GM18858 (cell line): Measurements from ENCODE around the gene CCDC69.
"Not testable (repeated sequence)": the region's sequence is repeated elsewhere in the genome, so short reads cannot be mapped to it uniquely, and the experiment has no call there.

ENCODE experiments used
- ATAC-seq: cut with Tn5 transposase; IDR thresholded peaks from one replicate; pipeline ENCODE4 v1.9.1; 2021; ENCODE audit not compliant: unreplicated experiment

Gene CCDC69

GRCh38 chr5:151248651-151249050 is 24.8 kb upstream of the CCDC69 start:
- ATAC-seq: no peak

- ATAC-seq: no peak
Observed at GRCh38 chr5:151245680-151246219, 21.9 kb upstream of the CCDC69 start.

GRCh38 chr5:151244206-151244605 is 20.3 kb upstream of the CCDC69 start:
- no peak for ATAC-seq

- ATAC-seq: no peak
Observed at GRCh38 chr5:151243564-151243963, 19.7 kb upstream of the CCDC69 start.

- no peak for ATAC-seq
Observed at GRCh38 chr5:151243127-151243526, 19.2 kb upstream of the CCDC69 start.

GRCh38 chr5:151240924-151241635 is 17.2 kb upstream of the CCDC69 start:
- no peak for ATAC-seq

GRCh38 chr5:151240268-151240835 is 16.5 kb upstream of the CCDC69 start:
- ATAC-seq: not testable (repeated sequence)

- ATAC-seq: no peak
Observed at GRCh38 chr5:151239237-151239861, 15.5 kb upstream of the CCDC69 start.

GRCh38 chr5:151238303-151238741 is 14.4 kb upstream of the CCDC69 start:
- peak; percentile 30 for ATAC-seq

GRCh38 chr5:151237685-151238084 is 13.8 kb upstream of the CCDC69 start:
- no peak for ATAC-seq

- ATAC-seq: no peak
Observed at GRCh38 chr5:151236888-151237287, 13.0 kb upstream of the CCDC69 start.

- ATAC-seq: not testable (repeated sequence)
Observed at GRCh38 chr5:151235239-151235571, 11.3 kb upstream of the CCDC69 start.

- peak; percentile 67 for ATAC-seq
Observed at GRCh38 chr5:151234476-151235238, 10.8 kb upstream of the CCDC69 start.

- ATAC-seq: peak; percentile 60
Observed at GRCh38 chr5:151233616-151234085, 9.8 kb upstream of the CCDC69 start.

- ATAC-seq: no peak
Observed at GRCh38 chr5:151231359-151231758, 7.5 kb upstream of the CCDC69 start.

- ATAC-seq: no peak
Observed at GRCh38 chr5:151230048-151230680, 6.3 kb upstream of the CCDC69 start.

GRCh38 chr5:151228986-151229385 is 5.1 kb upstream of the CCDC69 start:
- ATAC-seq: no peak

- no peak for ATAC-seq
Observed at GRCh38 chr5:151227918-151228447, 4.1 kb upstream of the CCDC69 start.

GRCh38 chr5:151225475-151225874 is 1.6 kb upstream of the CCDC69 start:
- no peak for ATAC-seq

GRCh38 chr5:151225071-151225470 is 1.2 kb upstream of the CCDC69 start:
- no peak for ATAC-seq

- peak; percentile 34 for ATAC-seq
Observed at GRCh38 chr5:151224372-151224771, 480 bp upstream of the CCDC69 start.
